HG02588 (cell line): Measurements from ENCODE around the gene IL36RN.

Source experiments
- ATAC-seq: cut with Tn5 transposase; IDR thresholded peaks from one replicate; pipeline ENCODE4 v1.9.1; 2021; ENCODE audit warnings: mild to moderate bottlenecking, moderate library complexity; ENCODE audit not compliant: unreplicated experiment

Gene IL36RN

GRCh38 chr2:113046465-113046864 is 12.5 kb upstream of the IL36RN start:
- ATAC-seq: no peak

DNA sequence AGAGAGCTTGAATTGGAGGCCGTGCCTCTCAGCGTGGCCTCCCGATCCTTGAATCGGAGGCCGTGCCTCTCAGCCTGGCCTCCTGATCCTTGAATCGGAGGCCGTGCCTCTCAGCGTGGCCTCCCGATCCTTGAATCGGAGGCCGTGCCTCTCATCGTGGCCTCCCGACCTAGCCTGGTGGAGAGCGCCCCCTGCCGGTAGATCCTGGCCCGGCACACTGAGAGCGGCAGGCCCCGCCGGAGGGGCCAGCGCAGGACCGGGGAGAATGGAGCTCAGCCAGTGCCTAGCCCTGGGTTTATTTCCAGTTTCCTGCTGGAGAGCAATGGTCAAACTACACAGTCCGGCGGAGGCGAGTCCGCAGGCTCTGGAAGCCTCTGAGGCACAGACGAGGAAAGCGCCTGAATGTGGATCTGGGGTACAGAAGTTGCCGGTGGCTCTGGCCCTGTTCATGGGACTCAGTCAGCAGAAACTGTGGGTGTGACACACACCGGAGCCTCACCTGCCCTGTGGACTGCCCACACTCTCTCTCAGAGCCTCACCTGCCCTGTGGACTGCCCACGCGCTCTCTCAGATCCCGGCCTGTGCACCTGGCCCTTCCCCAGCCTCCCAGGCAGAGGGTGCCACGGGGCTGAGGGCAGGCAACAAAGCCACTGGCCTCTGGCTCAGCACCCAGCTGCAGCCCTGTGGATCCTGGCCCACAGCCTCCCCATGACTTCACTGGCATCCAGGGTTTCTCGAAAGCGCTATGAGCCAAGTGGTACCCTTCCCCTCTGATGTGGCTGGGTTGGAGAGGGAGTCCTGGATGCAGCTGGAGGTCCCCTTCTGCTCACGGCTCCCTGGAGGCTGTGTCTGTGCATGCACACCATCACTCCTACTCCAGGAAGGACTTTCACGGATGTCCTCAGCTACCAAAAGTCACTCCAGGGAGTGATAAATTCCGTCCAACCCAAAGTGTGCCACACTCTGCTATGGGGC is 7.8 kb upstream of the IL36RN start:
- no peak for ATAC-seq

- ATAC-seq: no peak
Observed at GRCh38 chr2:113052396-113052917, 6.5 kb upstream of the IL36RN start, which contains the start of gene IL36B. Gene IL36B (minus strand): TSS chr2:113052867.

- no peak for ATAC-seq
Observed at GRCh38 chr2:113053666-113054065, 5.3 kb upstream of the IL36RN start.

- no peak for ATAC-seq
Observed at GRCh38 chr2:113054066-113054465, 4.9 kb upstream of the IL36RN start.

DNA sequence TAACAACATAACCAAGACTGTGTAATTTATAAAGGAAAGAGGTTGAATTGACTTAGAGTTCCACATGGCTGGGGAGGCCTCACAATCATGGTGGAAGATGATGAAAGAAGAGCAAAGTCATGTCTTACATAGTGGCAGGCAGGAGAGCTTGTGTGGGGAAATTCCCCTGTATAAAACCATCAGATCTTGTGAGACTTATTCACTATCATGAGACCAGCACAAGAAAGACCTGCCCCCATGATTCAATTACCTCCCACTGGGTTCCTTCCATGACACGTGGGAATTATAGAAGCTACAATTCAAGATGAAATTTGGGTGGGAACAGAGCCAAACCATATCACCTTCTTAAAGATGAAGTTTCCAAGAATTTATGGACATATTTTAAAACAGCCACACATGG is 2.5 kb upstream of the IL36RN start:
- no peak for ATAC-seq

DNA sequence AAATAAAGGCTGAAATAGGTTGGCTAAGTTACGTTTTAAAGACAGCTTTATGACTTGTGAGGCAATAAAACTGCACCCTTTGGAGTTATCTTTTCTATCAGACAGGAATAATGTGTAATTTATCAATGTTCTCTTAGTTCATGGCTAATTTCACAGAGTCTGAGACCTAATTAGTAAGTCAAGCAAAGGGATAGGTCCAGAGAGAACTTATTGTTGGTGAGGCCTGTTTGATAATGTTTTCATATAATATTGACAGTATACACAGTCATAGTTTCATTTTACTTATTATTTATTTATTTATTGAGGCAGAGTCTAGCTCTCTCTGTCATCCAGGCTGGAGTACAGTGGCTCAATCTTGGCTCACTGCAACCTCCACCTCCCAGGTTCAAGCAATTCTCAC is 1.9 kb upstream of the IL36RN start:
- ATAC-seq: no peak

GRCh38 chr2:113058411-113058994 is 495 bp upstream of the IL36RN start:
- no peak for ATAC-seq

DNA sequence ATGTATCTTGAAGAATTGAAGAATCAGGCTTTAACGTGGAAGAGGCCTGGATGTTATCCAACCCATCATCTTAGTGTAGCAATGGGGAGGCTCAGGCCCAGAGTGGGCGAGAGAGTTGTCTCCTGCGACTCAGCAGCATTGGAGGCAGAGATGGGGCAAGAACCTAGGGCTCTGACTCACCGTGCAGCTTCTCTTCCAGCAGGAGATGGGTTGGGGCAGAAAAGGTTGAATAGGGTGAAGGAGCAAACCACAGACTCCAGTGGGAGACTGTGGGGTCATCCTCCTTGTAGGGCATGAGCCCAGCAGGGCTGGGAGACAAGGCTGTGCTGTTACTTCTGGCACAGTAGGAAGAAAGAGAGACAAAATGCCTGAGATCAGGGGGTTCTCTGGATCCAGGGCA is 1.4 kb downstream of the IL36RN start:
- ATAC-seq: no peak

DNA sequence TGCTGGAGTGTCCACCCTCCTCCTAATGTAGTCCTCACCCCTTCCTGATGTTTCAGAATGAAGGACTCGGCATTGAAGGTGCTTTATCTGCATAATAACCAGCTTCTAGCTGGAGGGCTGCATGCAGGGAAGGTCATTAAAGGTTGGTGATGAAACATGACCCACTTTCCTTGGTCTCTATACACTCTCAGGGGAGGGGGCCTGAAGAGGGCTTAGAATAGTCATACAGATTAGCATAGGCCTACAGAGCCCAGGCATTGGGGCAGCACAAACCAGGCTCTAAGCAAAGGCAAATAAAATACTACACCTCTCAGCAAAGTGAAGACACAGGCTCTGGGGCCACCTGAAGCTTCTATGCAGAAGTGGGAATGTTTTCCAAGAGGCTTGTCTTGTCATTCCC is 1.8 kb downstream of the IL36RN start:
- ATAC-seq: no peak

GRCh38 chr2:113061241-113061640 is 2.2 kb downstream of the IL36RN start:
- ATAC-seq: no peak

- ATAC-seq: no peak
Observed at GRCh38 chr2:113061896-113062770, 3.1 kb downstream of the IL36RN start.

- ATAC-seq: no peak
Observed at GRCh38 chr2:113064281-113064680, 5.3 kb downstream of the IL36RN start.

- no peak for ATAC-seq
Observed at GRCh38 chr2:113064898-113065297, 5.9 kb downstream of the IL36RN start.

DNA sequence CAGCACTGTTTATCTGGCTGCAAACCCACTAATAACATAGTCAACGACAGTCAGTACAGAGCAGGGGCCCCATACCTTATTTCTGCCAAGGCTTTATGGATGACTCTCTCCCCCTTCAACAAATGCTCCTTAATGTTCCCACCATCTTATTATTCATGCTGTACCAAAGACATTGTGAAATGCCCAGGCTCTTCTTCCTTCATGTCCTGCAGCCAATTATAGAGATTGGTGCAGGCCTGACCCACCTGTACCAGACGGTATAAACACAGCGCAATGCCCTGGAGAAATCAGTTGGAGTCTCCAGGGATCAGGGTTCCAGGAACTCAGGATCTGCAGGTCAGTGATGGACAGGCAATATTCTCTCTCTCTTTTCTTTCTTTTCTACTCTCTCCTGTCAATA is 8.7 kb downstream of the IL36RN start, which contains the start of gene IL1F10:
IL1F10 (plus strand) TSS at position 290 of the 400 bp plus-strand sequence. CDS start 4,769 bp downstream, outside the sequence.
- ATAC-seq: no peak

GRCh38 chr2:113068249-113068648 is 9.3 kb downstream of the IL36RN start:
- no peak for ATAC-seq

- ATAC-seq: no peak
Observed at GRCh38 chr2:113068706-113069485, 9.9 kb downstream of the IL36RN start.

GRCh38 chr2:113069676-113070605 is 10.9 kb downstream of the IL36RN start:
- no peak for ATAC-seq

DNA sequence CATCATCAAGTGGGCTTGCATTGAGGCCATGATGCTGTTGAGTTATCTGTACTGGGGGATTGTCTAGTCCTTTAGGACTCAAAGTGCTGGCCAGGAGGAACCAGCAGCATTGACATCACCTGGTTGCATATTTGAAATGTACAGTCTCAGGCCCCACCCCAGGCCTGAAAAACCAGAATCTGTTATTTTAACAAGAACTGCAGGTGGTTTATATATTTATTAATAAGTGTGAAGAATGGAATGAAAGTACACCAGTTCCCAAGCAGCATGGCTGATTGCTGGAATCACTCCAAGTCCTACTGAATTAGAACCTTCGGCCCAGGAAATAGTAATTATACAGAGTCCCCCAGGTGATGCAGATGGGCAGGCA is 11.6 kb downstream of the IL36RN start:
- no peak for ATAC-seq
